Endothelial cell of umbilical vein (primary cell): ENCODE measurements around the gene EHMT1.

ENCODE experiments used
- POLR2A ChIP-seq: IDR thresholded peaks from 2 replicates; pipeline ENCODE4 v1.6.1; 2012; ENCODE audit warnings: low read depth, mild to moderate bottlenecking, control low read depth, low read length
- POLR2AphosphoS5 ChIP-seq: IDR thresholded peaks from 2 replicates; pipeline ENCODE4 v1.6.1; 2012; ENCODE audit warnings: low read depth, mild to moderate bottlenecking, control low read depth, low read length, moderate library complexity; ENCODE audit not compliant: insufficient read depth
- TF ChIP-seq, protein P1 (sequence below), 2 donors: IDR thresholded peaks; 1 replicate in 1 of 2; 2 replicates in 1 of 2; pipeline ENCODE4 v1.5.1; 2011; ENCODE audit warnings: low read length in 2 of 2, mild to moderate bottlenecking in 2 of 2, moderate library complexity in 2 of 2, control low read depth in 1 of 2, inconsistent platforms in 1 of 2, low read depth in 1 of 2; ENCODE audit not compliant: insufficient read depth in 1 of 2; ENCODE audit errors: extremely low read depth in 1 of 2

DNA sequence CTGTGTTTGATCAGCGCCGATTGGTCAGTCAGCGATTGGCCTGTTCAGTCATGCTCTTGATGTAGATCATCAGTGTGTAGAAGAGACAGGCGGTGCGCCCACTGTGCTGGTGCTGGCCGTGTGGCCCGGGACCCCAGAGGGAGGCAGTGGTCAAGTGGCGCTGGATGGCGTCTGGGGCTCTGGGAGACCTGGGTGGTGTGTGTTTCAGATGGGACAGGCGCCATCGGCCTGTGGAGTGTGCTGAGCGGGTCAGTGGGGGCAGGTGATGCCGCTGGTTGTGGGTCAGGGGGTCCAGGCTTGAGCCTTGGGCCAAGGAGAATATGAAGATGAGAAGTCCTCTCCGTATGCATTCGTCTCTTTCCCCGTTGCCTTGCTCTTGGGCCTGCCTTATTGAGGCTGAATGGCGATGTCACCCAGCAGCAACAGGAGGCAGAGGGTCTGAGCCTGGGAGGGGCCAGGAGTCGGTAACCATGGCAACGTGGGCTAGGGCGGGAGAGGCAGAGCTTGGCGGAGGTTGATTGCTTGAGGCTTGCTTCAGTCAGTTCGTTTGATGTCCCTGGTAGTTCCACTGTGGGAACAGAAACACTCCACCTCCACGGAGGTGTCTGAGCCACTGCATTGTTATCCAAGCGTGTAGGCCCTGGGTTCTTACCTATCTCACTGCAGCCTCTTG lies 141.0 kb downstream of the EHMT1 start:
- TF ChIP-seq, protein P1, sequence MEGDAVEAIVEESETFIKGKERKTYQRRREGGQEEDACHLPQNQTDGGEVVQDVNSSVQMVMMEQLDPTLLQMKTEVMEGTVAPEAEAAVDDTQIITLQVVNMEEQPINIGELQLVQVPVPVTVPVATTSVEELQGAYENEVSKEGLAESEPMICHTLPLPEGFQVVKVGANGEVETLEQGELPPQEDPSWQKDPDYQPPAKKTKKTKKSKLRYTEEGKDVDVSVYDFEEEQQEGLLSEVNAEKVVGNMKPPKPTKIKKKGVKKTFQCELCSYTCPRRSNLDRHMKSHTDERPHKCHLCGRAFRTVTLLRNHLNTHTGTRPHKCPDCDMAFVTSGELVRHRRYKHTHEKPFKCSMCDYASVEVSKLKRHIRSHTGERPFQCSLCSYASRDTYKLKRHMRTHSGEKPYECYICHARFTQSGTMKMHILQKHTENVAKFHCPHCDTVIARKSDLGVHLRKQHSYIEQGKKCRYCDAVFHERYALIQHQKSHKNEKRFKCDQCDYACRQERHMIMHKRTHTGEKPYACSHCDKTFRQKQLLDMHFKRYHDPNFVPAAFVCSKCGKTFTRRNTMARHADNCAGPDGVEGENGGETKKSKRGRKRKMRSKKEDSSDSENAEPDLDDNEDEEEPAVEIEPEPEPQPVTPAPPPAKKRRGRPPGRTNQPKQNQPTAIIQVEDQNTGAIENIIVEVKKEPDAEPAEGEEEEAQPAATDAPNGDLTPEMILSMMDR (IDR thresholded peaks at IDR 0.05; ENCODE audit: extremely low read depth in 1 of 2, insufficient read depth in 1 of 2, low read depth in 1 of 2, low read length in 2 of 2) = no peak
- TF ChIP-seq POLR2AphosphoS5 (no peak), POLR2A (no peak)
